ENCODE results near the gene P2RX3.
"Not testable (repeated sequence)": the region's sequence is repeated elsewhere in the genome, so short reads cannot be mapped to it uniquely, and the experiment has no call there.

The P2RX3 gene

GRCh38 chr11:57325735-57326048 lies 12.5 kb upstream of the P2RX3 start:
- no peak for DNase-seq

GRCh38 chr11:57327721-57328120 lies 10.4 kb upstream of the P2RX3 start:
- no peak for DNase-seq

GRCh38 chr11:57330029-57330428 lies 8.1 kb upstream of the P2RX3 start:
- DNase-seq, result no peak

- DNase-seq, result no peak
These were observed 6.4 kb upstream of the P2RX3 start for GRCh38 chr11:57331720-57332119.

- no peak for DNase-seq
These were observed 5.3 kb upstream of the P2RX3 start for GRCh38 chr11:57332694-57333440.

- no peak for DNase-seq
These were observed 3.2 kb upstream of the P2RX3 start for GRCh38 chr11:57335023-57335342.

- DNase-seq, result peak; percentile 91
These were observed 2.6 kb upstream of the P2RX3 start, which contains the start of gene SSRP1 for GRCh38 chr11:57335343-57336110. TSS of gene SSRP1 (minus strand) at chr11:57335892. CDS start at chr11:57335121, 771 bp downstream.

- DNase-seq, result no peak
These were observed 2.0 kb upstream of the P2RX3 start for GRCh38 chr11:57336111-57336666.

GRCh38 chr11:57336856-57337255 lies 1.3 kb upstream of the P2RX3 start:
- not testable (repeated sequence) for DNase-seq

- no peak for DNase-seq
These were observed 1.2 kb downstream of the P2RX3 start for GRCh38 chr11:57339328-57339727.

GRCh38 chr11:57340039-57340615 lies 2.0 kb downstream of the P2RX3 start:
- no peak for DNase-seq

- DNase-seq, result no peak
These were observed 3.2 kb downstream of the P2RX3 start for GRCh38 chr11:57341250-57341808.

- no peak for DNase-seq
These were observed 4.5 kb downstream of the P2RX3 start for GRCh38 chr11:57342702-57343101.

- DNase-seq, result no peak
These were observed 5.7 kb downstream of the P2RX3 start for GRCh38 chr11:57343825-57344224.

- DNase-seq, result no peak
These were observed 6.7 kb downstream of the P2RX3 start for GRCh38 chr11:57344826-57345225.

GRCh38 chr11:57345555-57346211 lies 7.5 kb downstream of the P2RX3 start:
- DNase-seq, result peak; percentile 75

GRCh38 chr11:57347336-57347735 lies 9.2 kb downstream of the P2RX3 start:
- no peak for DNase-seq

- no peak for DNase-seq
These were observed 9.9 kb downstream of the P2RX3 start for GRCh38 chr11:57348052-57348451.

- no peak for DNase-seq
These were observed 10.6 kb downstream of the P2RX3 start for GRCh38 chr11:57348636-57349313.

- peak; percentile 83 for DNase-seq
These were observed 11.5 kb downstream of the P2RX3 start for GRCh38 chr11:57349491-57350274.

- no peak for DNase-seq
These were observed 14.9 kb downstream of the P2RX3 start for GRCh38 chr11:57353036-57353435.

GRCh38 chr11:57353446-57353845 lies 15.3 kb downstream of the P2RX3 start:
- no peak for DNase-seq

Measured in right forelimb (tissue), 1 donor.